ENCODE data around the gene DUOXA1. TPM values are rescaled to one million over a fixed set of nuclear protein-coding genes. Genes with fewer than 3 reads are reported as not detected.

DUOXA1 gene
- total RNA-seq, 1 donor from 2014 or later: 3.2 TPM

GRCh38 chr15:45101749-45102148, 27.9 kb downstream of the DUOXA1 start:
- Mint-ChIP-seq H3K27ac (no peak overlapping the region), H3K4me1 (ENCODE audit: unreplicated experiment) (no peaks in the 10 kb centered on the region), H3K27me3 (peaks cover 26% of the 10 kb centered on the region), H3K36me3 (no peaks in the 10 kb centered on the region), H3K4me3 (no peak overlapping the region), H3K9me3 (no peaks in the 10 kb centered on the region)
- no peak for DNase-seq (ENCODE audit: extremely low spot score, unreplicated experiment)
- no peak for TF ChIP-seq CTCF (conservative IDR thresholded peaks at IDR 0.05)

- no peak for TF ChIP-seq CTCF (conservative IDR thresholded peaks at IDR 0.05)
- no peaks in the 10 kb centered on the region for H3K36me3 Mint-ChIP-seq
- H3K27me3 Mint-ChIP-seq: peaks cover 22% of the 10 kb centered on the region
- no peaks in the 10 kb centered on the region for H3K4me1 Mint-ChIP-seq (ENCODE audit: unreplicated experiment)
- no peak overlapping the region for H3K4me3 Mint-ChIP-seq
- no peak overlapping the region for H3K27ac Mint-ChIP-seq
- DNase-seq (ENCODE audit: extremely low spot score, unreplicated experiment): no peak
- H3K9me3 Mint-ChIP-seq: no peaks in the 10 kb centered on the region
Measured at GRCh38 chr15:45100884-45101625, 28.6 kb downstream of the DUOXA1 start.

GRCh38 chr15:45099549-45100165, 30.0 kb downstream of the DUOXA1 start:
- no peak for DNase-seq (ENCODE audit: extremely low spot score, unreplicated experiment)
- Mint-ChIP-seq H3K27ac (no peak overlapping the region), H3K4me3 (no peak overlapping the region), H3K36me3 (no peaks in the 10 kb centered on the region), H3K4me1 (ENCODE audit: unreplicated experiment) (no peaks in the 10 kb centered on the region), H3K9me3 (no peaks in the 10 kb centered on the region), H3K27me3 (peaks cover 16% of the 10 kb centered on the region)
- TF ChIP-seq CTCF (conservative IDR thresholded peaks at IDR 0.05): no peak

GRCh38 chr15:45097466-45097865, 32.2 kb downstream of the DUOXA1 start:
- Mint-ChIP-seq H3K4me1 (ENCODE audit: unreplicated experiment) (no peaks in the 10 kb centered on the region), H3K9me3 (no peaks in the 10 kb centered on the region), H3K27me3 (peaks cover 18% of the 10 kb centered on the region), H3K4me3 (no peak overlapping the region), H3K36me3 (no peaks in the 10 kb centered on the region), H3K27ac (no peak overlapping the region)
- TF ChIP-seq CTCF (conservative IDR thresholded peaks at IDR 0.05): no peak
- DNase-seq (ENCODE audit: extremely low spot score, unreplicated experiment): no peak

GRCh38 chr15:45095661-45096060, 34.0 kb downstream of the DUOXA1 start:
- Mint-ChIP-seq H3K27ac (no peak overlapping the region), H3K9me3 (no peaks in the 10 kb centered on the region), H3K4me3 (no peak overlapping the region), H3K36me3 (no peaks in the 10 kb centered on the region), H3K4me1 (ENCODE audit: unreplicated experiment) (no peaks in the 10 kb centered on the region), H3K27me3 (peaks cover 28% of the 10 kb centered on the region)
- DNase-seq (ENCODE audit: extremely low spot score, unreplicated experiment): no peak
- TF ChIP-seq CTCF (conservative IDR thresholded peaks at IDR 0.05): no peak
